ENCODE measurements around the gene NDST1.
A peak's percentile ranks its signal among the peaks of the same experiment; 100 is the strongest.

NDST1 gene

DNA sequence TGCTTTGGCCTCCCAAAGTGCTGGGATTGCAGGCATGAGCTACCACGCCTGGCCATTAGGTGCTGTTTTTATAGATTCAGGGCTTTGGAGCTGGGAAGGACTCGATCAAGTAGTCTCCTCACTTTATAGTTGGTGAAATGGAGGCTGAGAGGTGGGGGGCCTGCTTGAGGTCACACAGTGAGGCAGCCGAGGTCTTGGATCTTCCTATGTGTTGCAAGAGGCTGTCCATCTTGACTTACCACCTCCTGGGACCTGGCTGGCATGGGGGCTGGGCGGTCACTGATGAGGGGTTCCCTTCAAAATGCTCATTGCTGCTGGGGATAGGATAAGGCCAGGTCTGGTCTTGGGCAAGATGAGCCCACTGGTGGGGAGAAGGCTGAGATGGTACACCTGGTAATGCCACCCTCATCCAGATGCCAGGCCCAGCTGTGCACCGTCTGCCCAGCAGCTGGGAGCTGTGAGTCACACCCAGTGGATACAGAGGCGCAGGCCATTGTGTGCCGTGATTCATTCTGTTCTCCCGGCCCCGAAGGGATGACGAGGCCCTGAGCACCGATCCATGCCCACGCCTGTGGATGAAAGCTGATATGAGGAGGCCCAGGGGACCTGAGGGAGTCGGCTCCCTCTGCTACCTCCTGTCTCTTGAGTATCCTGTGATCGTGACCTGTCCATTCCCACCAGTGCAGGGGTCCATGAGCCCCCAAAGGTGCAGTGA, 10.5 kb upstream of the NDST1 start:
- TF ChIP-seq CTCF (conservative IDR thresholded peaks at IDR 0.05; ENCODE audit: low read length): no peak
- H3K4me3 ChIP-seq (ENCODE audit: low read length): peak overlapping the region; percentile 59
- DNase-seq (ENCODE audit: low read depth): peak; percentile 88

DNA sequence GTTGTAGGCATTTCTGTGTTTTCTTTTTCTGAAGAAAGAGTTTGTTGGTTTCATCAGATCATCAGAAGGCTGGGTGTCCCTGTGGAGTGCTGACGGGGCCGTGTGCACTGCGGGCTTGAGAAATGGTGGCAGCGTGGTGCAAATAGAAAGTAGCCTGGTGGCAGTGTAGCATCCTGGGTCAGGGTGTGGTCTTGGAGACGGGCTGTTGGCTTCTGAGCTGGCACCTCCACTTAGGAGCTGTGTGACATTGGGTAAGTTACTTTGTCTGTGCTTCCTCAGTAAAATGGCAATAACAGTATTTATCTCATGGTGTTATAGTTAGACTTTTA, 10.0 kb upstream of the NDST1 start:
- no peak for TF ChIP-seq CTCF (conservative IDR thresholded peaks at IDR 0.05; ENCODE audit: low read length)
- H3K4me3 ChIP-seq (ENCODE audit: low read length): peak overlapping the region; percentile 59
- no peak for DNase-seq (ENCODE audit: low read depth)

- peak overlapping the region; percentile 59 for H3K4me3 ChIP-seq (ENCODE audit: low read length)
- no peak for TF ChIP-seq CTCF (conservative IDR thresholded peaks at IDR 0.05; ENCODE audit: low read length)
- DNase-seq (ENCODE audit: low read depth): no peak
These were observed 9.4 kb upstream of the NDST1 start for GRCh38 chr5:150498501-150498900.

- H3K4me3 ChIP-seq (ENCODE audit: low read length): peak overlapping the region; percentile 59
- no peak for TF ChIP-seq CTCF (conservative IDR thresholded peaks at IDR 0.05; ENCODE audit: low read length)
These were observed 9.0 kb upstream of the NDST1 start for GRCh38 chr5:150498971-150499370.

GRCh38 chr5:150499437-150499956, 8.4 kb upstream of the NDST1 start:
- DNase-seq (ENCODE audit: low read depth): no peak
- no peak for TF ChIP-seq CTCF (conservative IDR thresholded peaks at IDR 0.05; ENCODE audit: low read length)
- H3K4me3 ChIP-seq (ENCODE audit: low read length): peak overlapping the region; percentile 59

More at GRCh38 chr5:150498971-150499370, 9.0 kb upstream of the NDST1 start:
- DNase-seq (ENCODE audit: low read depth): no peak

GRCh38 chr5:150500328-150500841, 7.5 kb upstream of the NDST1 start:
- H3K4me3 ChIP-seq (ENCODE audit: low read length): peak overlapping the region; percentile 5; the same call in 1 of the 2 replicates
- no peak for DNase-seq (ENCODE audit: low read depth)
- TF ChIP-seq CTCF (conservative IDR thresholded peaks at IDR 0.05; ENCODE audit: low read length): no peak

DNA sequence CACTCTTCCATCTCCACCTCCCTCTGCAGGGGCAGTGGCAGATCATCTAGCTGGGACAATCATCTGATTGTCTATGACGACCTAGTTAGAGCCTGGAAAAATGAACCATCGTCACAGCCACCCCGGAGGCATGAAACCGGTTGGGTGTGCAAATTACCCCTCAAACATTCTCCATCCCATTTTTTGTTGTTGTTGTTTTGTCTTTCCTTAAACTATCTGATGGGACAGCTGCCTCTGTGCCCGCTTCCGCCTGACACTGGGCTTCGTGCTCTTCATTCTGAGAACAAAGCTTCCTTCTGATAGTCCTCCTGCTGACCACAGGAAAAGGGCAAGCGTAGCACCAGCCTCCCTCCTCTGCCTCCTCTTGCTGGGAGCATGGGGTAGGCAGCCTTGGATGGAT, 7.0 kb upstream of the NDST1 start:
- no peak overlapping the region for H3K4me3 ChIP-seq (ENCODE audit: low read length)
- no peak for DNase-seq (ENCODE audit: low read depth)
- no peak for TF ChIP-seq CTCF (conservative IDR thresholded peaks at IDR 0.05; ENCODE audit: low read length)

All from AG10803 (cell line).